Smooth muscle cell (in vitro differentiated cells): Measurements from ENCODE around the gene TMEM52. TPM values are rescaled to one million over a fixed set of nuclear protein-coding genes. Genes with fewer than 3 reads are reported as not detected.

Experiments
- DNase-seq: peaks from one replicate; lab custom pipeline; 2025; ENCODE audit not compliant: unreplicated experiment; lab: John Stamatoyannopoulos, UW
- H2AFZ ChIP-seq: fragments of 200-600 bp; sonication (generic); 2 replicates; pipeline ENCODE4 v1.6.0; 2016; ENCODE audit warnings: antibody characterized with exemption, low read depth, mild to moderate bottlenecking
- H3F3A ChIP-seq: fragments of 200-600 bp; sonication (generic); 2 replicates; pipeline ENCODE4 v1.6.0; 2017; ENCODE audit warnings: antibody characterized with exemption, low read depth
- H3K27ac ChIP-seq: fragments of 200-600 bp; sonication (generic); 2 replicates; pipeline ENCODE4 v1.5.1; 2016; ENCODE audit warnings: low read depth, mild to moderate bottlenecking
- H3K27me3 ChIP-seq: fragments of 200-600 bp; sonication (generic); 2 replicates; pipeline ENCODE4 v1.6.1; 2016; ENCODE audit warnings: low read depth, mild to moderate bottlenecking
- H3K36me3 ChIP-seq: fragments of 200-600 bp; sonication (generic); 2 replicates; pipeline ENCODE4 v1.5.1; 2016; ENCODE audit warnings: low read depth
- H3K4me1 ChIP-seq: fragments of 200-600 bp; sonication (generic); 2 replicates; pipeline ENCODE4 v1.5.1; 2016; ENCODE audit warnings: low read depth
- H3K4me2 ChIP-seq: fragments of 200-600 bp; sonication (generic); 2 replicates; pipeline ENCODE4 v1.6.0; 2016; ENCODE audit warnings: mild to moderate bottlenecking
- H3K4me3 ChIP-seq: fragments of 200-600 bp; sonication (generic); 2 replicates; pipeline ENCODE4 v1.5.1; 2016; ENCODE audit warnings: mild to moderate bottlenecking
- H3K79me2 ChIP-seq: fragments of 200-600 bp; sonication (generic); 2 replicates; pipeline ENCODE4 v1.6.0; 2016; ENCODE audit warnings: low read depth, mild to moderate bottlenecking
- H3K9ac ChIP-seq: fragments of 200-600 bp; sonication (generic); 2 replicates; pipeline ENCODE4 v1.6.0; 2016; ENCODE audit warnings: low read depth
- H3K9me3 ChIP-seq: fragments of 200-600 bp; sonication (generic); replicated peaks from 2 replicates; pipeline ENCODE4 v1.5.1; 2016; ENCODE audit warnings: low read depth
- H4K20me1 ChIP-seq: fragments of 200-600 bp; sonication (generic); 2 replicates; pipeline ENCODE4 v1.6.0; 2016; ENCODE audit warnings: low read depth
- CTCF ChIP-seq: fragments of 200-600 bp; sonication (generic); IDR thresholded peaks from 2 replicates; pipeline ENCODE4 v1.5.1; 2017; ENCODE audit warnings: borderline replicate concordance, mild to moderate bottlenecking, antibody characterized with exemption; ENCODE audit not compliant: insufficient read depth, poor library complexity, severe bottlenecking
- WGBS: methylation state at CpG from one replicate; pipeline ENCODE4 v1.1.7; 2016; ENCODE audit warnings: low lambda C conversion rate; 5-methylcytosine and 5-hydroxymethylcytosine counted together
- polyA plus RNA-seq: library from polyadenylated mRNA; unstranded; fragments of >200 nt; fragmentation: Nextera tagmentation; extraction: Ambion mirVana; gene quantifications from 2 replicates; pipeline ENCODE4 v1.2.1, GENCODE V29; 2016
- total RNA-seq: library from RNA; depleted of rRNA; stranded (reverse); fragments of >200 nt; gene quantifications from 2 replicates; pipeline ENCODE4 v1.2.3, GENCODE V29; 2014

TMEM52 gene
- total and polyA plus RNA-seq, 2 experiments from 2014 or later = 0.18 to 1.7 TPM

GRCh38 chr1:1898246-1898933 lies 20.7 kb downstream of the TMEM52 start:
- TF ChIP-seq CTCF = no peak
- no peak overlapping the region for H3K4me3 ChIP-seq
- no peaks in the 10 kb centered on the region for H3F3A ChIP-seq
- no peak overlapping the region for H3K27ac ChIP-seq
- no peaks in the 10 kb centered on the region for H3K9me3 ChIP-seq
- no peak overlapping the region for H2AFZ ChIP-seq
- H3K27me3 ChIP-seq = no peaks in the 10 kb centered on the region
- 89% methylated on average over 6 of the region's 6 CpGs for WGBS
- peaks cover 12% of the 10 kb centered on the region for H3K4me1 ChIP-seq
- H3K36me3 ChIP-seq = no peaks in the 10 kb centered on the region
- H3K4me2 ChIP-seq = no peak overlapping the region
- H3K9ac ChIP-seq = no peak overlapping the region
- no peaks in the 10 kb centered on the region for H3K79me2 ChIP-seq
- DNase-seq = no peak
- no peaks in the 10 kb centered on the region for H4K20me1 ChIP-seq

DNA sequence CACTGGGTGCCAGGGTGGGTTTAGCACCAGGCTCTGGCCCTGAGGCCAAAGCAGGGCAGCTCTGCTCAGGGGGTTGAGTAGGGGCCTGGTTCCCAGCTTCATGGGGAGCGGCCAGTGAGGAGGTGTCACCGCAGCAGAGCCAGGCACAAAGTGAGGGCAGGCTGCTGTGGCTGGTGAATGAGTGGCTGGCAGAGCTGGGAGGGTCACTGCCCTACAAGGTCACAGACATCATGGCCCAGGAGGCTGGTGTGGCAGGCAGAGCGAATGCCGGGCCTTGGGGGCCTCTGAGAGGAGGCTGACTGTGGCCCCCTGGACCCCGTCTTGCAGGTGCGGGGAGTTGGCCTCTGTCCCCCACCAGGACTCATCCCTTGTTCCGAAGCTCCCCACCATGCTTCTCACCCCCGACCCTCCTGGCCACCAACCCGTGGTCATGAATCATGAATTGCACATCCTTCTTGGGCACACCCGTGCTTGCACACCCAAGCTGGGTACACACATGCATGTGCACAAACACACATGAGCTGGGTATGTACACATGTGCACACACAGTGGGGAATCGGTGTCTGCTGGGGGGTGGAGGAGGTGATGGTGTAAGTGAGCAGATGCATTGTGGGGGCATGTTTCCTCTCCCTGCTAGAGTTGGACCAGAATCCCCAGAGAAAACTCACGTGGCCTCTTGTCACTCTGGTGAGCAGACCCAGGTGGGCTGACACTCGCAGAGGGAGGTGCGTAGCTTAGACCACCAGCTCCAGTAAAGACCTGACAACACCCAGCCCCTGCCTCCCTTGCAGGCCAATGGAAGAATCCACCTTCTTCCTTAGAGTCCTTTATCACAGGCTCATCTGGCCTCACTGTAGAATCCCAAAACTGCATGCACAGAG lies 23.4 kb downstream of the TMEM52 start:
- no peaks in the 10 kb centered on the region for H3K79me2 ChIP-seq
- no peak for DNase-seq
- H3K9ac ChIP-seq = no peak overlapping the region
- H3K27me3 ChIP-seq = no peaks in the 10 kb centered on the region
- no peak overlapping the region for H3K4me3 ChIP-seq
- H2AFZ ChIP-seq = no peak overlapping the region
- H3F3A ChIP-seq = no peaks in the 10 kb centered on the region
- WGBS = 92% methylated on average over 12 of the region's 14 CpGs
- H3K4me2 ChIP-seq = no peak overlapping the region
- TF ChIP-seq CTCF = no peak
- no peaks in the 10 kb centered on the region for H3K9me3 ChIP-seq
- no peaks in the 10 kb centered on the region for H3K36me3 ChIP-seq
- no peak overlapping the region for H3K27ac ChIP-seq
- peaks cover 12% of the 10 kb centered on the region for H3K4me1 ChIP-seq
- H4K20me1 ChIP-seq = no peaks in the 10 kb centered on the region

GRCh38 chr1:1895060-1895418 lies 24.0 kb downstream of the TMEM52 start:
- no peak for TF ChIP-seq CTCF
- no peaks in the 10 kb centered on the region for H3K27me3 ChIP-seq
- no peak overlapping the region for H3K27ac ChIP-seq
- H3K79me2 ChIP-seq = peaks cover 5% of the 10 kb centered on the region
- H3K4me2 ChIP-seq = no peak overlapping the region
- H2AFZ ChIP-seq = no peak overlapping the region
- H3K4me3 ChIP-seq = no peak overlapping the region
- H4K20me1 ChIP-seq = peaks cover under 1% of the 10 kb centered on the region
- no peaks in the 10 kb centered on the region for H3K36me3 ChIP-seq
- H3K4me1 ChIP-seq = peaks cover 12% of the 10 kb centered on the region
- WGBS = 73% methylated on average over 10 of the region's 10 CpGs
- no peaks in the 10 kb centered on the region for H3F3A ChIP-seq
- no peak for DNase-seq
- H3K9ac ChIP-seq = no peak overlapping the region
- no peaks in the 10 kb centered on the region for H3K9me3 ChIP-seq
